Testis (tissue), 2 donors: ENCODE data around the gene L2HGDH.

ENCODE experiments used
- POLR2A ChIP-seq: fragments of 450-650 bp; IDR thresholded peaks from one replicate; pipeline ENCODE4 v1.6.1; 2017; ENCODE audit warnings: antibody characterized with exemption, mild to moderate bottlenecking, moderate library complexity
- TF ChIP-seq, protein P1 (sequence below), 3 experiments: fragments of 450-650 bp in 2 of 3; fragments of 200-600 bp in 1 of 3; sonication (generic) in 1 of 3; IDR thresholded peaks; one replicate each; pipeline ENCODE4 v1.5.1; 2016 to 2019; ENCODE audit warnings: antibody characterized with exemption in 3 of 3, mild to moderate bottlenecking in 2 of 3, moderate library complexity in 1 of 3

DNA sequence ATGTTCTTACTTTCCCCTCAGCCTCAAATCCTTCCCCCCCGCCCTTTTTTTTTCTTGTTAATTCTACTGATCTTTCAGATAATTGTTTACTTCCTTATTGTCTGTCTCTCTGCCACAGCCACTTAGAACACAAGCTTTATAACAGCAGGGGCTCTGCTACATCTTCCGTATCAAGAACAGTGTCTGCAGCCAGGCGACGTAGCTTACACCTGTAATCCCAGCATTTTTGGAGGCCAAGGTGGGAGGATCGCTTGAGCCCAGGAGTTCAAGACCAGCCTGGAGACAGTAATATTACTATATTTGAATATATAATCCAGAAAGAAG, 86.1 kb downstream of the L2HGDH start:
- TF ChIP-seq, protein P1, sequence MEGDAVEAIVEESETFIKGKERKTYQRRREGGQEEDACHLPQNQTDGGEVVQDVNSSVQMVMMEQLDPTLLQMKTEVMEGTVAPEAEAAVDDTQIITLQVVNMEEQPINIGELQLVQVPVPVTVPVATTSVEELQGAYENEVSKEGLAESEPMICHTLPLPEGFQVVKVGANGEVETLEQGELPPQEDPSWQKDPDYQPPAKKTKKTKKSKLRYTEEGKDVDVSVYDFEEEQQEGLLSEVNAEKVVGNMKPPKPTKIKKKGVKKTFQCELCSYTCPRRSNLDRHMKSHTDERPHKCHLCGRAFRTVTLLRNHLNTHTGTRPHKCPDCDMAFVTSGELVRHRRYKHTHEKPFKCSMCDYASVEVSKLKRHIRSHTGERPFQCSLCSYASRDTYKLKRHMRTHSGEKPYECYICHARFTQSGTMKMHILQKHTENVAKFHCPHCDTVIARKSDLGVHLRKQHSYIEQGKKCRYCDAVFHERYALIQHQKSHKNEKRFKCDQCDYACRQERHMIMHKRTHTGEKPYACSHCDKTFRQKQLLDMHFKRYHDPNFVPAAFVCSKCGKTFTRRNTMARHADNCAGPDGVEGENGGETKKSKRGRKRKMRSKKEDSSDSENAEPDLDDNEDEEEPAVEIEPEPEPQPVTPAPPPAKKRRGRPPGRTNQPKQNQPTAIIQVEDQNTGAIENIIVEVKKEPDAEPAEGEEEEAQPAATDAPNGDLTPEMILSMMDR (IDR thresholded peaks at IDR 0.05): no peak
- no peak for TF ChIP-seq POLR2A
